DMS53 (cell line): ENCODE results near the gene PTPRO.

Experiments used
- DNase-seq: peaks from one replicate; lab custom pipeline; 2025; lab: John Stamatoyannopoulos, UW

PTPRO gene

DNA sequence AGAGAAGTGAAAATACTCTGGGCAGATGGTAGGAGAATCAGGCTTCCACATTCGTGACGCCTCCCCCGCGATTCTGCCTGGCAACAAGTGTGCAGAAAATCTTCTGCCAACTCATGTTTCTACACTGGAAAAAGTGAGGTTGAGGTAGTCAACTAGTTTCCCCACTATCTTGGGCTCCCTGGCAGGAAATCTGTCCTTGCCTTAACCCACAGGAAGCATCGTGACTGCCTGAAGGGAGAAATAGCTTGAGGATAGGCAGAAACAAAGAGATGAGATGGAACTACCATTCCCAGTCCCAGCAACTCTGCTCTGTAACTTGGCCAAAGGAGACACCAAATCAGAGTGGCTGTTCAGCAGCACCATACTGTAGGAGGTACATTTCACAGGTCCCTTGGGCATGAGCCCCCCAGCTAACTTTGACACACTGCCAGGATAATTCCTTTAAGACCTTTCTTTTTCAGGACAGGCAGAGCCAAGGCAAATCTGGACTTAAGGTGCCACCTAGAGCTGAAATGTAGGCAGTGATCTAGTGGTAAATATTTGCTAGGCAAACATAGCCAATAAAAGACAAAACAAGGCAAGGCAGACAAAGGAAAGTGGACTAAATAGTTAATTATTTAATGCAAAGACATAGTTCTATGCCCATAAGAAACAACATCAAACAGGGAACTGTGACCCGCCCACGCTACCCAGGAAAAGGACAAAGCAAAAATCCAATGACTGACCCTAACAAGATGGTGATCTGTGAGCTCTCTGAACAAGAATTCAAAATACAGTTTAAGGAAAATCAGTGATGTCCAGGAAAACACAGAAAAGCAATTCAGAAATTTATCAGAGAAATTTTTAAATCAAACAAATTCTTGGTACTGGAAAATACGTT is 205.1 kb downstream of the PTPRO start:
- peak; percentile 83 for DNase-seq

DNA sequence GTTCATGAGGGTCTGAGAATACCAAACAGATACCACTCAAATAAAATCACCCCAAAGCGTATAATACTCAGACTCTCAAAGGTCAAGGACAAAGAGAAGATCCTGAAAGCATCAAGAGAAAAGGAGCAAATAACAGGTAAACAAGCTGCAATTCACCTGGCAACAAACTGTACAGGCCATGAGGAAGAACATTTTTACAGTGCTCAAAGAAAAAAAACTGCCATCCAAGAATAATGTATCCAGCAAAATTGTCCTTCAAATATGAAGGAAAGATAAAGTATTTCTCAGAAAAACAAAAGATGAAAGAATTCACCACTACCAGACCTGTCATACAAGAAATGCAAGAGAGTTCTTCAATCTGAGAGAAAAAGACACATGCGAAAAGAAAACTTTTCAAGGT is 206.4 kb downstream of the PTPRO start:
- no peak for DNase-seq

DNA sequence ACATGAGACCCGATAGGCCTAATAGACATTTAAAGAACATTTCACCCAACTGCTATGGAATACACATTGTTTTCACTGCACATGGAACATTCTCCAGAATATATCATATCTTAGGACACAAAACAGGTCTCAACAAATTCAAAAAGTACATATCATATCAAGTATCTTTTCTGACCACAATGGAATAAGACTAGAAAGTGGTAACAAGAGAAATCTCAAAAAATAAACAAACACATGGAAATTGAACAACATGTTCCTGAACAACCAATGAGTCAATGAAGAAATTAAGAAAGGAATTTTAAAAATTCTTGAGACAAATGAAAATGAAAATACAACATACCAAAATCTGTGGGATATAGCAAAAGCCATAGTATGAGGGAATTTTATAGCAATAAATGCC is 208.1 kb downstream of the PTPRO start:
- DNase-seq: no peak

DNA sequence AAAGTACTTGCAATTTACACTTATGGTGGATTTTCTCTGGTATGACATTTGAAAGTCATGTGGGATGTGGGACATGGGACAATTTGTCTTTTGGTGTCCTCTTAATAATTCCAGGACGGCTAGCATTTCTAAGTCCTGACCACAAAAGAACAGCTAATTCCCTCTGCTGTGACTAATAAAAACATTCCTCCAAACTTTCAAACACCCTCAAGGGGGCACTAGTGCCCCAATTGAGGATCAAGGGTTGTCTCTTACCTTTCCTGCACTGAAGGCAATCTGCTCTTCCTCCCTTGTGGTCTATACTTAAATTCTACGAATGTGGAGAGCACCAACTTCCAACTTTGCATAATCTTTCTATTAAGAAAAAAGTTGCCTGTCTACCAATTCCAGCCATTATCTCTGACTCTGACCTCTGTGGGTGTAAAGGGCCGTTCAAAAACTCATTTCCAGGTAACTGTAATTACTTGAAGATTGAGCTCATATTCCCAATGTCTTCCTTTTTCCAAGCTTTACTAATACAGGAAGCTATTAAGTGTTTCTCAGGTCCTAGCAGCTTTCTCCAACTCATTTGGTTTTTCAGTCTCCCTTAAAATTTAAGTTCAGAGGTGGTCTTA is 210.2 kb downstream of the PTPRO start:
- peak; percentile 85 for DNase-seq

DNA sequence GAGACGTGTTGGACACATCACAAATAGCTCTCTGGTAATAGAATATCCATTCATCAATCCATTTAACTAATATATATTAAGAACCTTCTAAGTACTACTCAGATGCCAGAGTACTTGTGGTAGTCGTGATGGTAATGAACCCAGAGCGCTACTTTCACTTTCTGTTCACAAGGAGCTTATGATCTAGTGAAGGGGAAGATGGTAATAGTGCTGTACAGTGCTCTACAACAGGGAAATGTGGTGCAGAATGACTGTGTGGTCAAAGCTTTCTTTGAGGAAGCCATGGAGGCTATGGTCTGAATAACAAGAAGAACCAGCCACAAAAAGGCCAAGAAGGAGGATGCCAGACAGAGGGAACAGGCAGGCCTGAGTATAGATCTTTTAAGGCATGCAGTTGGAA is 212.0 kb downstream of the PTPRO start:
- peak; percentile 52 for DNase-seq

DNA sequence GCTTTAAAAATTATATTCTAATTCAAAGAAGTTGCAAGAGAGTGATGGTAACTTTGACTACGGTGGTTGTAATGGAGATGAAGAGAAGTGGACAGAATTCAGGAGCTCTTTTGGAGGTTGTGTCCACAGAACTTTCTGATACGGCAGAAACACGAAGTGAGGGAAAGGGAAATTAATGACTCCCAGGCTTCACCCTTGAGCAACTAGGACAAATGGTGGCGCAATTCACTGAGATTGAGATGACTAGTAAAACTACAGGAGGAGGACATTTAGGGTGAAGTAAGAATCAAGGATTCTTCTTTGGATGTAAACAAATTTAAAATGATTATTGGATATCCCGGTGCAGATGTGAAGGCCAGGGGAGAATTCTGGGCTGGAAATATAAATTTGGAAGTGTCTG is 212.6 kb downstream of the PTPRO start:
- DNase-seq: no peak

DNA sequence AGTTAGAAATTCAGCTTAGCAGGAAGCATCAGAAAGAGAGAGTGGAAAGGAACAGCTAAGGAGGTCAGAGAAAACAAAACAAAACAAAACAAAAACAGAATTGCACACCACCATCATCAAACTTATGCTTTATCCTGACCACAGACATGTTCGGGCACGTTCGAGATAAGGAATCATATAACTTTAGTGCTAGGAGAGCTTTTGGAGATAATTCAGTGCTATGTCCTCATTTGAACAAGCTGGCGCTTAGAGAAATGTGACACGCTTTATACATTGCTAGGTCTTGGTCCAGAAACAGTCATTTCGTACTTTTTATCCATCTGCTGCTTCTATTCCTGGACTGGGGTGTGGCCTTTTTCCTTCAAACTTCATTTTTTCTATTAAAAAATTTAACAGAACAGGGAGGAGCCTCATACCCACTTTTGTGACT is 213.1 kb downstream of the PTPRO start:
- DNase-seq: no peak

DNA sequence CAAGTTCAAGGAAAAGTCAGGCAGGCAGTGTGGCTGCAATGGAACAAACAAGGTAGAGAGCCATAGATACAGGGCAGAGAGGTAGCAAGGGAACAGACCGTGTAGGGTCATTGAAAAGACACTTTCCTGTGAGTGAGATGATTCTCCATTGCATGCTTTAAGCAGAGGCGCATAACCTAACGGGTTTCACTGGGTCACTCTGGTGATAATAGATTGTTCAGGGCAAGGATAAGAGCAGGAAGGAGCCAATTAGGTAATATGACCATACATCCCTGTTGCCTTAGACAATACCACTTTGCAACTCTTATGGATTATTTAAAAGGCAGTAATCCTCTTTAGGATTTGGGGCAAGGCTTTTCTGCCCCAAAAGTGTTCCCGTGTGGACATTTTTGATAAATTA is 214.1 kb downstream of the PTPRO start:
- peak; percentile 20 for DNase-seq

DNA sequence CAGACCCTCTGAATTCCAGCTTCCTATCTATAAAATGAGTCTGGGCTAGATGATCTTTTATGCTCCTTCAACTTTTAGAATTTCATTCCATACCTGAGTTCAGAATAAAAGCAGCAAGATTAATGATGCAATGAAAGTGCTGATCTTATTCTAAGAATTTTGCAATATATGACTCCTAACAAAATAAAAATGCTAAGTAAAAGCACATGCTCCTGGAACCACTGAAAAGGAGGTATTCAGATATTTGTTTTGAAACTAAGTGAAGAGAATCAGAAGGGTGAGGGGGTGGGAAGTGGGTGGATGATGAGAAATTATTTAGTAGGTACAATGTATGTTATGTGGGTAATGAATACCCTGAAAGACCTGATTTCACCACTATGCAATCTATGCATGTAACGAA is 216.6 kb downstream of the PTPRO start:
- no peak for DNase-seq

DNA sequence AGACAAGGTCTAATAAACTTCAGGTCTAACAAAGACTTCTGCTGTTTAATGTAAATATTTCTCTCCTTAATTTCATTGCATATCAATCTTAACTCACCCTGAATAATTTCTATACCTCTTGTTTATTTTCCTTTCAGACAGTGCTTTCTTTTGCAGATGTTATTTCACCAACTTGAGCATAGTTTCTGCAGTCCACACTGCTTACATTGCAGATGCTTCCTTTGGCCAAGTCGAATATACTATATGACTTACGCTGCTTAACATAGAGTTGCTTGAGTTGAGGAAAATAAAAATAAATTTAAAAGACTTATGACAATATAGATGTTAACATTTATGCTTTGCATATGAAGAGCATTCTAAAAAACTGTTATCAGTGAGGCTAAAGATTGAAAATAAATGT is 217.7 kb downstream of the PTPRO start:
- DNase-seq: no peak

DNA sequence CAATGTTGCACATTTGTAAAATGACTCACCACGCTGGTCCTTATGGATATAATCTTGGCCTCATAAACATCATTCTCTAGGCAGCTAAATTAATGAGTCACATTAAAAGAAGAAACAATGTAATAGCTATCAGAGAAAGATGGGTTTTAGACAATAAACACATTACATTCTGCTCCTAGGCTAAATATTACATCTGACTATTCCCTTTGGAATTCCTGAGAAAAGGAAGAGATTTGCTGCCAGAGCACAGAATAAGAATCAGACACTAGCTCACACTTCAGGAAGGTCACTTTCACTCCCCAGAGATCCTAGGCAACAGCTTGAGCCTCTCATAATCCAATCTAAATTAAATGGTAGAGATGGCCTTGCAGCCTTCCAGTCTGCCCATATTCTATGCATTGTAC is 218.2 kb downstream of the PTPRO start:
- DNase-seq: no peak

DNA sequence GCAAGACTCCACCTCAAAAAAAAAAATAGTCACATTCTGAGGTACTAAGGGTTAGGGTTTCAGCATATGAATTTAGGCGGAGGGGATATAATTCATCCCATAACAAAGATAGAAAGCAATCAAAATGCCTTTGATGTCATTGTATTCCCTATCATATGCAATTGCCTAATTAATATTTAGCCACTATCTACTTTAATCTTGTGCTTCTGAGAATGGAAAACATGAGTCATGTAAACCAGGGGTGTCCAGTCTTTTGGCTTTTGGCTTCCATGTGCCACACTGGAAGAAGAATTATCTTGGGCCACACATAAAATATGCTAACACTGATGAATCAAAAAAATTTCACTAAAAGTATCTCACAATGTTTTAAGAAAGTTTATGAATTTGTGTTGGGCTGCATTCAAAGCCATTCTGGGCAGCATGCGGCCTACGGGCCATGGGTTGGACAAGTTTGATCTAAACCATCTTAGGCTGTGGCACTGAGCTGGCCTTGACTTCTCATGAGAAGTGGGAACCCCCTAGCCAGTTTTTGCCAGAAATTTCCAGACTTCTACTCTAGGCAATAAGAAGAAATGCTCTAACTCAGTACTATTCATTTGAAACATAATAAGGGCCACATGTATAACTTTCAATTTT is 219.8 kb downstream of the PTPRO start:
- no peak for DNase-seq

DNA sequence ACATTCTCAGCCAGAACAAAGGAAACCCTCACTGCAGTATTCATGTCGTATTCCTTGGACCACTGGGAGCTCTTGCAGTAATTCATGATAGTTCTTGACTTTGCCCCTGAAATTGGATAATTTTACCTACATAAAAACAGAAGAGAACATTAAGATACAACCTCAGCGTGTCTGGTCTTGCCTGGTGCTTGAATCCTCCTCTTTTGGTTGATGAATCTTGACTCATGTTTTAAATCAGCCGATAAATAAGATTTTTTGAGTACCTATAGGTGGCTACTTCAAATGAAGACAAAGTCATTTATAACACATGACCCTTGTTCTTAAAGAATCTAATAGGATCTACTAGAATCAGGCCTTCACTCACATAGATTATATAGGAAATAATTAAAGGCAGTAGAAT is 221.0 kb downstream of the PTPRO start:
- DNase-seq: no peak

DNA sequence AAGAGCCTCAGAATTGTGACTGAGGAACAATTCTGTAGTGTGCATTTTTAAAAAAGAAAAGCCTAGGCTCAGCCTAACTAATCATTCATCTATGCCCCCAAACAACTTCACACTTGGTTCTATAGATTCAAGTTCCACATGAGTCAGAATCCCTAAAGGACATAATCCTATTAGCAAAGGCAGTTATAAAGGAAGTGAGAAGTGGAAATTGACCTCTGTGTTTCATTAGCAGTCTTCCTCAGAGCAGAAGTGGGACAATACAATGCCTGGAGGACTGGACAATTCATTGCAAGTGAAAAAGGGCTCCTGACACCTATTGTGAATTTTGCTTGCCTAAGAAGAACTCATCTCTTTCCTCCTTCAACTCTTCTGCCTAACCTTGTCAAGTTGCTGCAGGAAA is 222.3 kb downstream of the PTPRO start:
- DNase-seq: no peak

DNA sequence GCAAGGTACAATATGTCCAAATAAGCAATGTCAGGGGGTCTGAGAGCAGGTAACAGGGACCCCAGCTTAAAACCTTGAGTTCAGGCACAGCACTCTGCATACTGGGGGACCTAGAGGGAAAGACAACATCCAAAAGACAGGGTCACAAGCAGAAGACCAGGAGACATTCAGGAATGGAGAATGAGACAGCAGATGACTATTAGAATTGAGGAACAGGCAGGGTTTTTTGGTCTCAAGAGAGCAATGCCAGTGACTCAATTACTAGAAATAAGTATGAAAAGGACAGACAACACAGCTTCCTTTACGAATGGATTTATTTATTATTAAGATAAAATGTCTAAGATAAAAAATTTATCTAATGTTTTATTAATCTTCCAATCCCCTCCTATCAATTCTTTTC is 223.0 kb downstream of the PTPRO start:
- DNase-seq: no peak

DNA sequence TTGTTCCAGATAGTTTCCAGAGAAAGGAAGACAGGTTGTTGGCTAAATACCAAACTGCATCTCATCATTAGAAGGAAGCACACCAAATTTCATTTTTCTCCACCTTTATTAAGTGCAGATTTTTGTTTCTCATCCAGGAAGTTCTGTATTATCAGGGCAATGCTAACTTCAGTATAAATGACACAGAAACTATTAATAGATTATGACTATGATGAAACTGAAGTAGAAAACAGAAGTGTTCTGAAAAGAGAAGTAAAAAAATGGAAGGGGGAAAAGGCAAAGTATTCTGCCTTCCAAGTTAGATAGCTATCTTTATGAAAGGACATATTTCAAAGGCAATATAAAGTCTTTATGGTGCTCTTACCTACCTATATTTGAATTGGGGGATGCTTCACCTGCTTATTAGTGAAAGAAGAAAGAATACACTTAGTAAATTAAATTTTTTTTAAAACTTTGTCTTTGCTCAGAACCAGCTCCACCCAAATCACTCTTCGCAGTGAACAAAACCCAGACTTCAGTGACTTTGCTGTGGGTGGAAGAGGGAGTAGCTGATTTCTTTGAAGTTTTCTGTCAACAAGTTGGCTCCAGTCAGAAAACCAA is 223.9 kb downstream of the PTPRO start:
- no peak for DNase-seq

DNA sequence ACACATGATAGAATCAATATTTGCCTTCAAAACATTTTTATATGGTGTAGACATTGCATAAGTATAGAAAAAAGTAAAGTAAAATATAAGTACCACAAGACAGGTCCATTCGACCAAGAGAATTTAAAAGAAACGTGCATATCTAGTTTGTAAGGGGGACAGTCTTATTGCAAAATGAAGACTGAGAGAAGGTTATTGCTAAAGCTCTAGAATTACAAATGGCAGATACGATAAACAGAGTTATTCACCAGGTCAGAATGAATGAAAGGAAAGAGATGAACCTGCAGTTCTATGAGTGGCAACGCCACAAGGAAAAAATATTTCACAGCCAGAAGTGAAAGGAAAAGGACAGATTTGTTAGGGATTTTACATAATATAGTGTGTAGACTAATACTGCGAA is 224.8 kb downstream of the PTPRO start:
- no peak for DNase-seq

DNA sequence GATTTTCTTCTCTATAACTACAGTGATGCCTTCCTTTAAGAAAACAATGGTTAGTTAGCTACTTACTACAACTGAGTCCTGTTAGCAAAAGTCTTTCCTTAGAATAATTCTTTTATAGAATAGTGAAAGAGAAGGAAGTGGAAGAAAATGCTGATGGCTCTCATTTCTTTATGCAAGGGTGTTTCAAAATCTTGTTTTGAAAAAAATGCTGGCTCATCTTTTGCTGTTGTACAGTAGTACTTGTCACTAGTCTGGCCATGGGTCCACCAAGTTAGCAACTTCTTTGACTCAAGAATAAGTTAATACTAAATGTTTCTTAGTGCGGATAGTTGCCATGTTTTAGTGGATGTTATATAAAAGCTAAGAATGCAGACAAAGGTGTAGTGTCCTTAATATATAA is 225.4 kb downstream of the PTPRO start:
- no peak for DNase-seq

DNA sequence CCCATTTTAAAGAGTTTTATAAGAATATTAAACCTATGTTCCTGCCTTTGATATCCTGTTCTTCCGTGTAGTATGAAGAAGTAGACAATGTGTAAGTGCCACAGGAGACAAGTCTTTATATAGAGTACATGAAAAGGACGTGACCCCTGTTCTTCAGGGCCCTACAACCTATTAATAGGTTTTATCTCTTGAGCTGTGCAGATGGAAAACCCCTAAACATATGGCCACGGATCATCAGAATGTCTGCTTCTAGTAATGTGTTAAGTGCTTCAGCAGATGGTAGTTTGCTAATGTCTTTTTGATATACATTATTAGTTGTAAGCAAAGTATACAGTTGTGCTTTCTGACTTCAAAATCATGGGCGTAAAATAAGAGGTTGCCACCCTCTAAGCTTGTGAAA is 228.5 kb downstream of the PTPRO start:
- DNase-seq: no peak

DNA sequence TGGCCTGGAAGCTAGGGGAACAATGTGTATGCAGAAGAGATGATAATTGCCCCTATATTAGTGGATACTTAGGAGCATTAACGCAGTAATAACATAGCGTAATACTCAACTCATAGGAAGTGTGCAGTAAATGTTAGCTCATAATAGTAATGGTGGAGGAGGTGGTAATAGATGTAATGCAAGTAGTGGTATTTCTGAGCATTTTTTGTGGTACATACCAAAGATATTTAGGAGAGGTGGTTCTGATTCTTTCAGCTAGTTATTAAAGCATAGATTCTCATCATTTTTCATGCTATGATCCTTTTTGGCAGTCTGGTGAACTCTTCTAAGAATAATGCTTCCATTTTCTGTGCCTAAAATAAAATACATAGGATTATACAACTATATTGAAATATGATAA is 233.1 kb downstream of the PTPRO start:
- DNase-seq: no peak

DNA sequence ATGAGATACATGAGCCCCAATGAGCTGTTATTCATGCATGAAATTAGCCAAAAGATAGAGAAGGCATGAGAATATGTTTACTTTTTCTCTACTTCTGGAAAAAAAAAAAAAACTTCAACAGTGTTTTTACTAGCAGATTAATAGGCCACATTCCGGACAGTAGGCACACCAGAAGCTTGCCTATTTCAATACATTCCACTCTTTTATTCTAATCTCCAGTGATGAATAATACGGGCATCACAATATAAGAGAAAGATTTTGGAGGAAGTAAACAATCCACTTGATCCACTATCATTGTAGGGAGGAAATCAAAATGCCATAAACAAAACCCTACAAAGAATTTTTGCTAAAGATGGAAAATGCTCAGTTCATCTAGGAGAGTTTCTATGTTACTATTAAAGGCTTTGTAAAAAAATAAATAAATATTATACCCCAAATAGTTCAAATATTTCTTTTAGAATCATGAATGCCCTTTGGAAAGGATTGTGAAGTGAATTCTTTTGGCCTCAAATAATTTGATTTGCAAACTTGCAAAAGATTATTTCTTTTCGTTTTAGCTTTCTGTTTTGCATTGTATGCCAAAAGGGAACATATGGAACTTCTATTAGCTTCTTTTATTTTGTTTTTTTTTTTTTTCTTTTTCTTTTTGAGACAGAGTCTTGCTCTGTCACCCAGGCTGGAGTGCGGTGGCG is 234.2 kb downstream of the PTPRO start:
- DNase-seq: no peak

DNA sequence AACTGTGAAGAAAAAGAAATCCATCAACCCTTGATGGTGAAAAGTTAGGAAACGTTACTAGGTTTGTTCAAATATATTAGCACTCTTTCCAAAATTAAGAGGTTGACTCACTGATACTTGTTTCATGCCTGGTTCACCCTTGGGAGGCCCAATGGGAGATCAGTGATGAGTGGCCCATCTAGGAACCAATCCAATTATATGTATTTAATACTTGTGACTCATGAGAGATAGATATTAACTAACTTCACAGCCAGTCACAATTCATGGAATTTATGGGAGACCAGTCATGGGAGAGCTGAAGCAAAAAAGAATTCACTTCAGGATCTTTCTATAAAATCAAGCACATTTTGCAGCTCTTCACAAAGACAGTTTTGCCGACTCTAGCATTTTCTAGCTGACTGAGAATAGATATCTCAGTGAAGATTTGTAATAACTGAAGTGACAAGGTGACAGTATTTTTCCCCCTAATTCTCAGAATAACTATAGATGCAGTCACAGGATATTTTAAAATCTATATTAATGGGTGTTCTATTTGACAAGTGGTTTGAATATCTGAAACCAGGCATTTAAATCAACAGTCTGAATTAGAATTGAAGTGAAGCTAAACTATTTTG is 236.7 kb downstream of the PTPRO start:
- DNase-seq: no peak
